Activated T-cell treated with anti-CD3 and anti-CD28 coated beads for 1 hour (primary cell): ENCODE results near the gene STARD10.
A peak's percentile ranks its signal among the peaks of the same experiment; 100 is the strongest.

Experiments used
- DNase-seq: peaks from one replicate; pipeline ENCODE4 v3.0.0-alpha.2; 2020; ENCODE audit warnings: low read depth

STARD10 gene

DNA sequence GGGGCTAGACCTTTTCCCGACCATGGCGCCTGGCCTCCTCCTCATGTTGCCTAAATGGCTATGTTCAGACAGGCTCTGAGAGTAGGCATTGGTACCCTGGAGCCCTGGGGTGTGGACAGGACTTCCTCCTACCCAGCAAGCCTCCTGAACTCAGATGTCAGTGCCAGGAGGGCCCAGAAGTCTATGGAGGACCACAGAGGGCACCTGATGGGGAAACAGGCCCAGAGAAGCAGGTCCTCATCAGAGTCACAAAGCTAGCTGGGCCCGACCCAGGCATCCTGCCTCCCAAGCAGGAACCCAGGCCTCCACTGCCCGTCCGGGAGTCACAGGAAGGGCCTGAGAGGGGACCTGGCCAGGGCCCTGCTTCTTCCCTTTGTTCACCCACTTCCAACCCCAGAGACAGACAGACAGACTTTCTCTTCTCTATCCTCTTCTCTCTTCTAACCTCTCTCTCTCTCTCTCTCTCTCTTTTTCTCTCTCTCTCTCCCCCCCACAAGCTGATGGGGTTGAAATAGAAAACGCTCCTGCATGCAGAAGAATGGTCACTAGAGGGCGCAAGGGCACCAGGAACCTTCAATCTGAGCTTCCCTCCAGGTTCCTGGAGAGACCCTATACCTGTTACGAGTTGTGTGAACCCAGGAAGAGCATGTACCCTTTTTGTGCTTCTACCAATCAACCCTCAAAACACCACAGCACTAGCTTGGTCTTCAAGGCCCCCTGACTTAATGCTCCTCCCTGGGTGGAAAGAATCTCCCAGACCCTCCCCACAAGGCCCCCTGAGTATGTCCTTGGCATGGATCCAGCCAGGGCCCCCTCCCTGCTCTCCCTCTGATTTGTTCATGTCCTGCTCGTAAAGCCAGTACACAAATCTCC, 68.8 kb downstream of the STARD10 start:
- DNase-seq = peak; percentile 69

DNA sequence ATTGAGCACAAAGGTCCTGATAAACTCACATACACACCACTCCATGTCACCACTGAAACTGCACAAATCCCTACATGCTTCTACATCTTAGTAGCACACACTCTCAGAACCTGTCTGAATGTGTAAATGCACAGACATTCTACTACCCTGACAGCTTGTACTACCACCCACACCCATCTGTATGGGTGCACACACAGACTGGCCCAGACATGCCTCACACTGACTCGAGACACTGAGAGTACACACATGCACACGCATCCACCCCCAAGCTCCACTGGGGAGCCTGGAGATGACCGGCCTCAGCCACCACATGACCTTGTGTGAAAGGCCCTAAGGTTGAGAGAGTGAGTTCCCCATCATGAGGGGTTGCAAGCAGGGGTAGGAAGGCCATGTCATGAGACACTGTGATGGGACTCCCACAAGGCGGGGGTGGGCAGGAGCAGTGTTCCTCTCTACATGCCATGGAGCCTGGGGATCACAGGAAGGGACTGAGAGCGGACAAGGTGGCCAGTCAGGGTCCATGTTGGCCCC, 69.8 kb downstream of the STARD10 start:
- no peak for DNase-seq

DNA sequence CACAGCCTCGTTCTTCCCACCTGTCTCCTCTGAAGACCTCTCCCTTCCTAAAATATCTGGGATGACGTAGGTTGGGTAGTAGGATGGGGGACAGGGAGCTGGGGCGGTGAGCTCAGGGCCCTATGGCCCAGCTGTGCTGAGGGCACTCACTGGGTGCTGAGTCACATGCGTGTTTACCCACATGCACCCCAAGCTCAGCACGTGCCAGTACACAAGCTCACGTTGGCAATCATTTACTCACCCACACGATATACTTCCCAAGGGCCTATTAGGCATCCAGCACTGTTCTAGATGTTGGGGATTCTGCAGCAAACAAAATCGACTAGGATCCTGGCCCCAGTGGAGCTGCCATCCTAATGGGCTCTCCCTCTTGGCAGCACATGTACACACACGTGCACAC, 70.3 kb downstream of the STARD10 start:
- DNase-seq = no peak

DNA sequence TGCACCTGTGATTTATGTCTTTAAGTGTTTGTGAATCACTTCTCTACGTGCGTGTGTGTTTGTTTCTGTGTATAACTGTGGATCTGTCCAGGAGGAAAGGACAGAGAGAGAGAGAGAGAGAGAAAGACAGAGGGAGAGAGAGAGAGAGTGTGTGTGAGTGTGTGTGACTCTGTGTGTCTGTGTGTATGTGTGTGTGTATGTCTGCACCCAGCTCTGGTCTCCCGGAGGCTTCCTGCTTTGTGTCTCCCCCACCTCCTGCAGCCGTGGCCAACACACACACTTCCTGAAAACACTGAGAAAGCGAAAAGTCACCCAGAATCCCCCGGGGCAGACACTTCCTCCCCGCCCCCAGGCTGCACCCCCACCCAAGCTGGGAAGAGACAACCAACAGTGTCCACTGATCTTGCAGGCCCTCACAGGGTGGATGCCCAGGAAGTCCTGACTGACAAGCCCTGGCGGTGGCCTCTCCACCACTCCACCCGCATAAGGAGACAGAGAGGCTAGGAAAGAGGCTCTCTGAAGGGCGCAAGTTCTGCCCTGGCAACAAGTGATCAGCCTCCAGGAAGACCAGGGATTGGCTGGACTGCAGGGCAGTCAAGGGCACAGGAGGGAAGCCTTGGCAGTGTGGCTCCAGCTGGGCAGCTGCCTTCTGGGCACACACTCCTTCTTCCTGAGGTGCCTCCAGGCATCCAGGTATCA, 71.6 kb downstream of the STARD10 start:
- DNase-seq = peak; percentile 75

DNA sequence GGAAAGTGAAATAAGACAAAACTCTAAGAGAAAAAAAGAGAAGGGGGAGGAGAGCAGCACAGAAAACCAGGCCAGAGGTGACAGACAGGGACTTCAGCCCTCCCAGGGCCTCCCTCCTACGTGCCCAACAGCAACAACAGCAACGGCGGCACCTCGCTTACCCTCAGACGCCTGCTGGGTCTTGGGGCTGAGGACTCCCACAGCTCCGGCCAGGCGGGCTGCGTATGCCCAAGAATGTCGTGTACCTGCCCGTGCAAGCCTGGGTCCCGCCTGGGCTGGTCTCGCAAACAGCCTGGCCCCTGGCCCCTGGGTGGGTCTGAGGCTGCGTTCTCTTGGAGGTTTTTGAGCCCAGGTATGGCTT, 72.2 kb downstream of the STARD10 start:
- DNase-seq = peak; percentile 29

DNA sequence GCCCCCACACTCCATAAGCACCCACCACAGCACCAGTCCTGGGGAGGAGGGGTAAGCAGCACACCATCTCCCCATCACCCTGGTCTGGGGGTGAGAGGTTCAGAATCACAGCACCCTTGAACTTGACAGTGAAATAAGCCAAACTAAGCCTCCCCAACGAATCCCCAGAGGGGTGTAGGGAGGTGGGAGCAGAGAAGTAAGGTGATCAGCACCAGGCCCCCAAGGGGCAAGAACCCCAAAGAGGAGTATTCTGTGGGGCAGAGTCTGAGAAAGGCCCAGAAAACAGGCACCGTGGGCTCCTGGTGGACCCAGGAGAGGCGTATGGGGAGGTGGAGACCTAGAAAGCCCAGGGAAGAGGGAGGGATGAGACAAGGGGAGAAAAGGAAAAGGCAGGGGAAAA, 72.6 kb downstream of the STARD10 start:
- no peak for DNase-seq

DNA sequence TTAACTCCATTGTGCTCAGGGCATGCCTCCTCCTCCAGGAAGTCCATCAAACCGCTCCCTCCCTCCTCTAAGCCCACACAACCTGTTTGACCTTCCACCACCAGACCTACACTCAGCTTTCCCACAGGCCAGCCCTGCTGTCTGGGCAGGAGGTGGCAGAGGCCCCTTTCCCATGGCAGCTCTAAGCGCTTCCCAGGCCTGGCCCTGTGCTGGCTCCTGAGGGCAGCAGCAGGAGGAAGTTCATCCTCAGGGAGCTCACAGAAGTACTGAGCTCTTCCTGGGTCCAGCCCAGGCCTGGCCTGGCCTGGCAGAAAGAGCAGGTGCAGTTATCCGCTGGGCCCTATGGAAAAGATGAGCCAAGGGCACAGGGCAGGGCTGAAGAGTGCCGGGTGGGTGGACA, 73.1 kb downstream of the STARD10 start:
- no peak for DNase-seq

DNA sequence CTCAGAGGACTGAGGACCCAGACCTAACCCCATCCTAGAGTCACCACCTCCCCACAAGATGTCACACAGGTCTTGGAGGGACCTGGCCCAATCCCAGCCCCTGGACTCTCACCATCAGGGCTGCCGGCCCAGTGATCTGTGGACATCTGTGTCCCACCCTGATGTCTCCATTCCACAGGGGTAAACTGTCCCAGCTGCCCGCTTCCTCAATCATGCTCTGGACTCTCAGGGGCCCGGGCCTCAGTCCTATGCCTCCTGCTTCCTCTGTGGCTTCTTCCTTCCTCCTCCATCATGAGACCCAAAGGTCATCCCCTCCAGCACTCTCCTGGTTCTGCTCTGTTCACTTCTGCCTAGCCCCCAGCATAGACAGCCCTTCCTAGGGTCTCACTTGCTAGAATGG, 73.8 kb downstream of the STARD10 start:
- no peak for DNase-seq

DNA sequence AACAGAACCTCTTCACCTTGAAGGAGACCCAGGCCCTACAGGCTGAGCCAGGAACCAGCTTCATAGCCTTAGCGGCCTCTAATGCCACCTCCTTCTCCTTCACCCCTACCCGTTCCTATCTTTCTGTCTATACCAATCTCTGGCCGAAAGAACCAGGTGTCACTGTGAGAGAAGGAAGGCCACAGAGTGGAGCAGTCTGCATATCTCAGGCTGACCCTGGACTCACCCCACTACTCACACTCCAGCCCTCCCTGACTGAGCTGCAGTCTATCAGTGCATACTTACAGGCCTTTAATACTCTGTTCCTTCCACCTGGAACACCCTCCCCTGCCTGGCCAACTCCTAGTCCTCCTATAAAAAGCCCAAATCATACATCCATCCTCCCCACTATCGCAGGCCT, 74.3 kb downstream of the STARD10 start:
- DNase-seq = no peak

DNA sequence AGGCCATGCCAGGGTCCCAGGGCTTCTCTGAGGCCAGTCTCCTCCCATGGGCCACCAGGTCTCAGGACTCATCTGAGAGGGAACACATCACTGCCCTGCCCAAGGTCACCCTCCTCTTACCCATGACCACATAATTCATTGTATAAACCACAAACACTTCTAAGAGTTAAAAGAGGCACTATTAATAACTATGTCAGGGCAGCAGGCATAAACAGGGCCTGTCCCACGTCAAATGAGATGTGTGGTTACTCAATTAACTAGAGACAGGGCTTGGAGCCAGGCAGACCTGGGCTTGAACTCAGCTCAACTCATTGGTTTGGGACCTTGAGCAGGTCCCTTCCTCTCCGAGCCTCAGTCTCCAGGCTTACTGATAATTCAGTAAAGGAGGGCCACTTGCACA, 74.7 kb downstream of the STARD10 start:
- no peak for DNase-seq

DNA sequence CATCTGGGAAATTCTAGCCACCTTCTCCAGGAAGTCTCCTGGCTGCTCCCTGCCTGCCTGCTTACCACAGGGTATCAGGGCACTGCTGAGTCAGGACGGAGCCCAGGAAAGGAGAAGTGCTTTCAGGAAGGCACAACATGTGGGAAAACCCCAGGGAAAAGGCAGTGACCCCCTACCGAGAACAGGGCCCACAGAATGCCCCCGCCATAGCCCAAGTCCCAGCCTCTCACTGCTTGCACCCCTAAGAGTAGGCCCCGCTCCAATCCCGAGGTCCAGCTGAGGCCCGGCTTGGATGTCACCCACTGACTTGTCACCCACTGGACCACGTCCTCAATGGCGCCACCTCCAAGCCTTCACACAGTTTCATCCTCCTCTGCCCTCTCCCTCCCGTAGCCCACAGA, 75.7 kb downstream of the STARD10 start:
- DNase-seq = no peak

DNA sequence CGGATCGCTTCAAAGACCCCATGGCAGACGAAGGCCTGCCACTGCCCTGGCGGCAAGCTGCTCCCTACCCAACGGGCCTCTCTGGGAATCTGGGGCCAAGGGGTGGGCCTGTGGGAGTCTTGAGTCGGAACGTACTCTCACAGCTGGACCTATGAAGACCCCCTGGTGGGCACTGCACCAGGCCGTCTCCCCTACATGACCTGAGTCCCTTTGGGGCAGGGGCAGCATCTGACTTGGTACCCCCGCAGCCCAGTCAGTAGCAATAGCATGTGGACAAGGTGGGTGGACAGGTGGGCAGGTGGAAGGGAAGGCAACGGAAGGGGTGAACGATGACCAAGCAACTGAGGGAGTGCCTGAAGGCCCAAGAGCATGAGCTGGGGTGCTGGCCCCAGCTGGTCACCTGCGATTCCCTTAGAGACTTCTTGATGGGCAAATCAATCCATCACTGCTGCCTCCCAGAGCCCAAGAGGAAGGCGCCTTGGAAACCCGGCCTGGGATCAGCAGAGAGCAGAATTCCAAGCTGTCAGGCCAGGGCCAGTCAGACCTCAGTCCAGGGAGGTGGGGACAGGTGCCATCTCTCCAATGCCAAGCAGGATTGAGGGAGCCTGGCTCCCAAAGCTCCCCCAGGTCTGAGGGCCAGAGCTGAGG, 76.9 kb downstream of the STARD10 start:
- no peak for DNase-seq

DNA sequence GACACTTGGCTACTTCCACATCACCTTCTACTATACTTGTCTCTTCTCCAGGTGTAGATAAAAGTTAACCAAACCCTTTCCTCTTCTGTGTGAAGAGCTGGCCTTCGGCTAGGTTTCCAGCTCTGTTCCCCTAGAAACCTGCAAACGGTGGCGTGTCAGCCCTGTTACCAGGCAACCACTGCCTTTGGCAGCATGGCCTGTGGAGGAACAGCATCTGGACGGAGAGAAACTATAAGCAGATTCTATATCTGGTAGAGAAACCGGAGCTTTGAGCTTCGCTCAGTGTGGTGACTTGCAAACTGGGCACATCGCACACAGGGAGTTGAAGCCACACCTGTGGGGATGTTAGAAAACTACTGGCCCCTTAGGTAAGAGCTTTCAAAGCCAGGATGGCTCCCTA, 77.6 kb downstream of the STARD10 start:
- DNase-seq = no peak

DNA sequence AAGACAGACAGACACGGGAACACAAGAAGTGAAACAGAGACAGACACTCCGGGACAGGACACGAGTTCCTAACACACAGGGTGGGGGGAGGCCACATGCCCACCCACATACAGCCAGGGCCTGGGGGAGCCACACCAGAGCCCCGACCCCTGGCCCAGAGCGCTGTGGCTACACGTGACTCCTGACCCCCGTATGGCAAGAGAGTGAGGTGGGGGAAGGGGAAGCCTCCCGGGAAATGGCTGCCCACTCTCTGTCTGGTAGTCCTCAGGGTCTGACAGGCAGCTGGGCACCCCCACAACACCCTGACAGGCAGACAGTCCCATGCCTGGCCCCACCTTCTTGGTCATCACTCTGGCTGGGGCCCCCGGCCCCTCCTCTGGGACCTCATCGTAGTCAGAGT, 81.0 kb downstream of the STARD10 start:
- DNase-seq = no peak

DNA sequence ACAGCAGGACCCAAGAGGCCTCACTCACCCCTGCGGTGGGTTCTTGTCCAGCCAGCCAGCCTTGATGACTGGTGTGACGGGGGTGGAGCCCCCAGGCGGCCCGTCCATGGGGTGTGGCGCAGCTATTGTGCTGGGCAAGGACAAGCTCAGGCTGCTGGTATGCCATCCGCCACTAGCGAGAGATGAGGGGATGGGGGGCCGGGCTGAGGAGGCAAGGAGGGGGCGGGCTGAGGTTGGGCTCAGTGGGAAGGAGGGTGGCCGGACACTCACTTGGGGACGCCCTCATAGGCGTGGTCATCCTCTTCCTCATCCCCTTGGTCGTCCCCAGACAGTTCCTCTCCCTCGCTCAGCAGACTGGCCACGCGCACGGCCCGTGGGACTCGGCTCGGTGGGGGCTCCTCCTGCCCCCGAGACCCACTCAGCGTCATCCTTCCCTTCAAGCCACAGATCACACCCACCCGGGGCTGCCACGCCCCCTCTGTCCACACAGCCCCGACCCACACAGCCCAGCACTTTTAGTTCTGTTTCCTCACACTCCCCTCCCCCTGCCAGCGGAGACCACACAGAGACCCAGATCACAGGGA, 81.6 kb downstream of the STARD10 start:
- no peak for DNase-seq

DNA sequence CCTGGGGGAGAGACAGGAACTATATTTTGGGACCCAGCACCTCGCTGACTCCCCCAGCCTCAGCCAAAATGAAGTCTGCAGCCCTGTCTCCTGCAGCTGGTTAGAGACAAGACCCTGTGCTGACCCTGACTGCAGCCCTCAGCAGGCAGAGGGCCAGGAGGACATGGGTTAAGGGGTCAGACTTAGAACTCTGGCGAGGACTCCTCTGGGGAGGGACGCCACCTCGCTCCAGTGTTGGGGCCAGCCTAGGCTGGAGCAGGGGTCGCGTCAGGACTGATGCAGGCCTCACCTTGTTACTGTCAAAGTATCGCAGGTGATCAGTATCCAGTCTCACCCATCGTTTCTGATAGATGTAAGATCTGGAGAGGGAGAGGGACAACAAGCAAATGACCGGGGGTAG, 82.7 kb downstream of the STARD10 start:
- DNase-seq = no peak

DNA sequence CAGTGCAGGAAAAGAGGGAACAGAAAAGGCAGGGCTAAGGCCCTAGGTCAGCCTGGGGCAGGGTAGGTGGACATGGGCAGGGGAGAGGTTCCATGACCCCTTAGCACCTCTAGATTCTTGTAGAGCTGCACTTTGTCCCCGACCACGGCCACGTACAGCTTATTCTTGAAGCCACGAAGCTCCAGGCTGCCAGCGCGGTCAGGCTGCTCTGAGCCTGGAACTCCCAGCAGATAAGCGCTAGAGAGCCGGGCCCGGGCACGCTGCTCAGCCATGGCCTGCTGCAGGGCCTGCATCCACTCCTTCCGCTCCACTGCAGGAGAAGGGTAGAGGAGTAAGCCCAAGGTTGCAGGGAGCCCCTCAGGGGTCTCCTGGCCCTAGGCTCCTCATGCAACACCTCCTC, 83.6 kb downstream of the STARD10 start:
- no peak for DNase-seq

DNA sequence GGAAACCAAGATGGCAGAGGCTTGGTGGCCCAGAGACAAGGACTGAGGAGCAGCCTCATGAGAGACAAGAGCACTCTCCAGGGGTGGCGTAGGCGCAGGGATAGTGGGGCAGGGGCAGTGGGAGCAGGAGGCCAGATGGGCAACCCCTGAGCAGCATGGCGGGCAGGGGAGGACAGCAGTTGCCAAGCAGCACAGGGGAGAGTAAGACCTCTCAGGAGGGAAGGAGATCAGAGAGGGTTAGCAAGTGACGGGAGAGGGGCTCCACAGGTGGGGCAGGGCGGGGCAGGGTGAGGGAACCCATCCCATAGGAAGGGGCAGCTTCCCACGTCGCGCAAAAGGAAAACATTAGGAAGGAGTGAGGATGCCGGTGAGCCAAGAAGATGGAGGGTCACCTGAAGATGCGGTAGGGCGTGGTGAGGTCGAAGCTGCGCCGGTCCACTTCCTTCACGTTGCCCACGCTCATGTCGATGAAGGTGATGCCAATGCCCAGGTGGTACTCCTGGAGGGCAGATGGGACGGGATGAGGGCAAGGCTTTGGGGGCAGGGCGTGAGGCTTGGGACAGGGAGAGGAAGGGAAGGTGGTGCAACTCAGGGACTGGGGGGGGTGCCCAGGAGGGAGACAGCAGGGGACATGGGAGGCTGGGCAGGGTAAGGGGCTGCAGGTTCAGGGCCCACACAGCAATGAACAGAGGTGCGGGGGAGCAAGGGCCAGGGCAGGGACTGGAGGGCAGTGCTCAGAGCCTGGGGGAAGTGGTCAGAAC, 84.2 kb downstream of the STARD10 start:
- no peak for DNase-seq

DNA sequence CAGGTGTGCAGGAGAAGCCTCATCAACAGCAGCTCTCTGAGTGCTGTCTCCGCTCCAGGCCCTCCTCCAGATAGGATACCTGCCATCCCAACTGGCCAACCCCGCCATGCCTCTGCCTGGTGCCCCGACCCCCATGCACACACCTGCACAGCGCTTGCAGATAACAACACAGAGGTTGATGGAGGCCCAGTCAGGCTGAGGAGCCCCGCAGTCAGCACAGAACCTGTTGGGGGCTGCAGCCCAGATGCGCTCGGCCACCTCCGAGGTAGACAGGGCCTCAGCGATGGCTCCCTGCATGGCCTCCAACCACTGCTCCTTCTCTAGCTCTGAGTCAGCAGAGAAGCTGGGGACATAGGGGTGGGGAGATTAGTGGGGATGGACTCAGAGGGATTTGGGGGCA, 86.8 kb downstream of the STARD10 start:
- DNase-seq = no peak

DNA sequence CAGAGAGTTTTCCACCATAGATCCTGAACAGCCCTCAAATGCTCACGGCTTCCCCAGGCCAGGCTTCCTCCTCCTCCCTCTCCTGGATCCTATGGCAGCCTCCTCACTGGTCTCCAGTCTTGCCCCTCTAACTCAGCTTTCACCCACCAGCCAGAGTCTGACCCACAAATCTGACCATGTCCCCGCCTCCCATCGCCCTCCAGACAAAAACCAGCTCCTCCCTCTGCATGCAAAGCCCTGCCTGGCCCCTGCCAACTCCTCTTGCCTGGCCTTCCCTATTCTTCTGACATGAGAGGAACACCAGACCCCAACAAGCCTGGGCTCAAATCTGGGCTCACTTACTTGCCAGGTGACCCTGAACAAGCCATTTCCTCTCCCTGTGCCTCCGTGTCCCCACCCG, 87.3 kb downstream of the STARD10 start:
- no peak for DNase-seq

DNA sequence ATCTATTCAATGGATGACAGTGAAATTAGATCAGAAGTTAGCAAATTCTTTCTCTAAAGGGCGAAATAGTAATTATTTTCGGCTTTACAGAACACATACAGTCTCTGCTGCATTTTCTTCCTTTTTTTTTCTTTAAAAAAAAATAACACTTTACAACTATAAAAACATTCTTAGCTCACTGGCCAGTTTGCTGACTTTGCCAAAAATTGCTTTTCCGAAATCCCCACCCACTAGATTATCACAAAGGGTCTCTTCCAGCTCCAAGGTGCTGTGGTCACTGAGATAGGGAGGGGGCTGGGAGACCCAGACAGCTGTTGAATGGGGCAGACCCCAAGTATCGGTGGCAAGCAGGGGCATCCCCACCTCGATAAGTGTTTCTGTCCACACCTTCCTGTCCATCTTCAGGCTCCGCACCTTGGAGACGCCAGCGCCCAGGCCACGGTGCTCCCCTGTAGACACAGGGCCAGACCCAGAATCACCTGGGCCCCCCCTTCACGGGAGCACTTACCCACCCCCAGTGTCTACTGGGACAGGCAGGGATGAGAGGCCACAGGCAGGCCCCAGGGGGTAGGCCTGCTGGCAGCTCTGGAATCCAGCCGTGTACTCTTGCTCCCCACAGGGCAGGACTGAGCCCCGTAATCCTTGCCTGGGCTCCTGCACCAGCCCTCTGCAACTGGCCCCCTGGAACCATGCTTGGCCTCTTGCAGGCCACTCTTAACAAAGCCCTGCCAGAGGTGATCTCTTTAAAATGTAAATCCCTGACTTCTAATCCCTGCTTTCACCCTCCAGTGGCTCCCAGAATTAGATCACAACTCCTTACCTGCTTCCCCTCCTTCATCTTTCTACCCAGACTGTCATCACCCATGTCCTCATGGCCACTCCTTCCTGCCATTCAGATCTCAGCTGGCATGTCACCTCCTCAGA, 88.1 kb downstream of the STARD10 start:
- no peak for DNase-seq
